Astrocyte of the cerebellum (primary cell): ENCODE data around the gene KRTAP12-1.

Experiments
- DNase-seq: peaks from one replicate; pipeline ENCODE4 v3.0.0-alpha.2; 2011; ENCODE audit warnings: low read depth
- H3K4me3 ChIP-seq: 2 replicates; pipeline ENCODE4 v1.5.1; 2011; ENCODE audit warnings: mild to moderate bottlenecking, low read depth, low read length, moderate library complexity
- in situ Hi-C: cut with HindIII; loops from 2 replicates; pipeline ENCODE4 v1.10.0; 2017; ENCODE audit warnings: low sequenced_read_pairs
- TF ChIP-seq, protein P1 (sequence below): IDR thresholded peaks from 2 replicates; pipeline ENCODE4 v1.5.1; 2012; ENCODE audit warnings: low read length, low read depth, moderate library complexity, mild to moderate bottlenecking; ENCODE audit errors: missing control alignments

Gene KRTAP12-1

DNA sequence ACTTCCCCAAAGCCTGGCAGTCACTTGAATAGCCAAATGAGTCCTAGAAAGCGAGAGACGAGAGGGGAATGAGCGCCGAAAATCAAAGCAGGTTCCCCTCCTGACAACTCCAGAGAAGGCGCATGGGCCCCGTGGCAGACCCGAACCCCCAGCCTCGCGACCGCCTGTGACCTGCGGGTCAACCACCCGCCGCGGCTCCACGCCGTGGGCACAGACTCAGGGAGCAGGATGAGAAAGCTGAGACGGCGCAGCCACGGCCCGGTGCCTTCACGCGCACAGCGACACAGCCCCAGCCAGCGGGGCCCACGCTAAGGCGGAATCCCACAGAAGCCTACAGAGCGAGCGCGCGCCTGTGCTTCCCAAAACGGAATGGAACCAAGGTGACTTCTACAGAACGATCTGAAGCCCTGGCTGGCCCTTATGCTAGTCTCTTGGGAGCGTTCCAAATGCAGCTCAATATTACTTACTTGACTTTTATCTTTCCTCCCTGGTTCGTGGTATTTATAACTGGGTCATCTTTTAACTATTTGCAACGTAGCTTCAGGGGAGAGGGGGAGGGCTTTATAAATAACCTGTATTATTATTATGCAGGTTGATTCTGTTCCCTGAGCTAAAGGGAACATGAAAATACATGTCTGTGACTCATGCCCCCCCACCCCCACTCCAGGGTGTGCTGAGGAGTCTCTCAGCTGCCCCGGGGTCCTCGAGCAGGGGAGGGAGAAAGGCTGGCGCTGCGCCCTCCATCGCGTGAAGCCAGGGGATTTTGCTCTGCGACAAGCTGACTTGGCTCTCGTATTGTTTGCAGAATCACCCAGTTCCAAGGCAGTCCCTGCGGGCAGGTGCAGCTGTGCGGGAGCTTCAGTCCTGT, 27.7 kb upstream of the KRTAP12-1 start:
- no peak for DNase-seq

DNA sequence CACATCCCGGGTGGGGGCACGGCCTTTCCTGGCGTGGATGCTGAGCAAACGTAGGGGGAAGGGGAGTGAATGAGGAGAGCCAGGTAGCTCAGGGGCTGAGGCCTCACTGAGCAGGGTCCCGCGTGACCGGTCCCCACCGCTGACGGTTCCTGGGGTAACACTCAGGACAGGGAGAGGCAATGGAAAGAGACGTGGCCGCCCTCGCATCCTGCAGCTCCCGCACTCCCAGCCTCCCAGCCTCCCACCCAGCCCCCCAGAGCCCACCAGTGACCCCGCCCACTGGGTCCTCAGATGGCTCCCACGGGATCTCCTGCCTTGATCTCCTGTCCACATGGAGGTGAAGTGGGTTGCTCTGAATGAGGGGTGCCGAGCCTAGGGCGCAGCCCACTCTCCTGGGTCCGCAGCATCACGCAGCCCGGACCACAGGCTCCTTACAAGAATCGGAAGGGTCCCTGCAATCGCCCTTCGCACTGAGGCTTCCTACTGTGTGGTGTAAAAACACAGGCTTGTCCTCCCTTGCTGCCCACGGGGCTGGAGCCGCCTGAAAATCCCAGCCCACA, 27.0 kb upstream of the KRTAP12-1 start:
- no peak for DNase-seq
- TF ChIP-seq, protein P1, sequence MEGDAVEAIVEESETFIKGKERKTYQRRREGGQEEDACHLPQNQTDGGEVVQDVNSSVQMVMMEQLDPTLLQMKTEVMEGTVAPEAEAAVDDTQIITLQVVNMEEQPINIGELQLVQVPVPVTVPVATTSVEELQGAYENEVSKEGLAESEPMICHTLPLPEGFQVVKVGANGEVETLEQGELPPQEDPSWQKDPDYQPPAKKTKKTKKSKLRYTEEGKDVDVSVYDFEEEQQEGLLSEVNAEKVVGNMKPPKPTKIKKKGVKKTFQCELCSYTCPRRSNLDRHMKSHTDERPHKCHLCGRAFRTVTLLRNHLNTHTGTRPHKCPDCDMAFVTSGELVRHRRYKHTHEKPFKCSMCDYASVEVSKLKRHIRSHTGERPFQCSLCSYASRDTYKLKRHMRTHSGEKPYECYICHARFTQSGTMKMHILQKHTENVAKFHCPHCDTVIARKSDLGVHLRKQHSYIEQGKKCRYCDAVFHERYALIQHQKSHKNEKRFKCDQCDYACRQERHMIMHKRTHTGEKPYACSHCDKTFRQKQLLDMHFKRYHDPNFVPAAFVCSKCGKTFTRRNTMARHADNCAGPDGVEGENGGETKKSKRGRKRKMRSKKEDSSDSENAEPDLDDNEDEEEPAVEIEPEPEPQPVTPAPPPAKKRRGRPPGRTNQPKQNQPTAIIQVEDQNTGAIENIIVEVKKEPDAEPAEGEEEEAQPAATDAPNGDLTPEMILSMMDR, result no peak
- in situ Hi-C loops, result no loop called here
- no peak overlapping the region for H3K4me3 ChIP-seq

More for the DNA sequence above, 27.7 kb upstream of the KRTAP12-1 start:
- TF ChIP-seq, protein P1, result no peak
- in situ Hi-C loops, result loop anchor here (10.0 kb wide), 1 partner anchor 365 kb away; no protein-coding TSS in a partner anchor
- no peak overlapping the region for H3K4me3 ChIP-seq

DNA sequence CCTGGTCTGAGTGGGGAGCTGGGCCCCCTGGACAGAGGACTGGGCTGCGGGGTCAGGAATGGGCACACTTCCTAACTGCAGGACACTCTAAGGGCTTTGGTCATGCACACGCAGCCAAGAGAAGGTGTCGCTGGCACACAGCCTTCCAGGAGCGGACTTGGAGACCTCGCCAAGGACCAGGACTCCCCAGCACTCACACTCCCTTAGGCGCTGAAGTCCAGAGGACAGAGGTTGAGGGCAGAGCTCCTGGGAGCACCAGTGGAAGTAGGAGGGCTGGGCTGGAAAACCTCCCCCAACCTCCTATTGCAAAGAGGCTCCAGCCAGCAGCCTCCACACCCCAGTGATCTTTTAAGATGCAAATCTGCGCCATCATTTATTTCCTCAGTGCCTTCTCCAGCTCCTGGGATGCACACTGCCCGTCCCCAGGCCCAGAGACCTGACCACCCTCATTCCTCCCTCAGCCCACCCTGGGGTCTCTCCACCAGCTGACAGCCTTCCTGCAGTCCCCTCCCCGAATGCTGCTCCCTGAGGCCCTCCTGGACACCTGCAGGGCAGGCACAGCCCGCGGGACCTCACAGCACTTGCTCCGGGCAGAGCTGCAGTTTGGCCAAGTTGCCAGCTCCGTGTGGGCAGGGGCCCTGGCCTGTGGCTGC, 26.4 kb upstream of the KRTAP12-1 start:
- H3K4me3 ChIP-seq, result no peak overlapping the region
- no peak for DNase-seq
- TF ChIP-seq, protein P1, result no peak
- in situ Hi-C loops, result no loop called here

DNA sequence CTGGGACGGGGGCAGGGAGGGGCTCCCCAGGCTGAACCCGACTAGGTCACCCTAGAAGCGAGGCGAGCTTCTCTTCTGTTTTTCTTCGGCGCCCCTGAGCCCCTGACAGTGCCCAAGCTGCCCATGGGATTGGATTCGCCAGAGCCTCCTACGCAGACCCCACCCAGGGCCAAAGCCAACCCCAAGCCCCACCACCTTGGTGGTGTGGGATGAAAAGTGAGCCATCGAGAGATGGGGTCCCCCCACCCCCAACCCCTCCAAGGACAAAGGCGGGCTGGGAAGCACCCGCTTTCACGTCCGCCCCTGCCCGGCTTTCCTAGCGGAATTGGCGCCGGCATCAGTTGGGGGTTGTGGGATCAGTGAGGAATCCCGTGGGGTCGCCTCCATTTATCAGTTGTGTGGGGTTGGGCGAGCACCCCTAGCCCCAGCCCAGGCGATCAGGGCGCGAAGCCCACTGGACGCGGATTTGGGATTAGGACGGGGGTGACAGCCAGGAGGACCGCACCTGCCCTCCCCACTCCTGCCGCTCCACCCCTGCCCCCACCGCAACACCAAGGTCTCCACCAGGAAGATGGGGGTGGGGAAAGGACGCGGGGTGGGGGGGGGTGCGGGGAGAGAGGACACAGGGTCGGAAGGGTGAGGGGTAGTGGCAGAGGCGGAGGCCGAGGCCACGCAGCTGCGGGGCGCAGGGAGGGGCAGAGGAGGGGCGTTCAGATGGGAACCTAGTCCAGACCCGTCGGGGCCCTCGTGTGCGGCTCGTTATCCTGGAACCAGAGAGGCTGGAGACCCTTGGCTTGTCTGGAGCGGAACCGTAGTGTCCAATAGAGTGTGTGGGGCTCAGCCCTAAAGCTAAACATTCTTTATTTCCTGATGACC, 25.0 kb upstream of the KRTAP12-1 start:
- no peak for DNase-seq
- no peak overlapping the region for H3K4me3 ChIP-seq
- TF ChIP-seq, protein P1, result no peak
- in situ Hi-C loops, result no loop called here

DNA sequence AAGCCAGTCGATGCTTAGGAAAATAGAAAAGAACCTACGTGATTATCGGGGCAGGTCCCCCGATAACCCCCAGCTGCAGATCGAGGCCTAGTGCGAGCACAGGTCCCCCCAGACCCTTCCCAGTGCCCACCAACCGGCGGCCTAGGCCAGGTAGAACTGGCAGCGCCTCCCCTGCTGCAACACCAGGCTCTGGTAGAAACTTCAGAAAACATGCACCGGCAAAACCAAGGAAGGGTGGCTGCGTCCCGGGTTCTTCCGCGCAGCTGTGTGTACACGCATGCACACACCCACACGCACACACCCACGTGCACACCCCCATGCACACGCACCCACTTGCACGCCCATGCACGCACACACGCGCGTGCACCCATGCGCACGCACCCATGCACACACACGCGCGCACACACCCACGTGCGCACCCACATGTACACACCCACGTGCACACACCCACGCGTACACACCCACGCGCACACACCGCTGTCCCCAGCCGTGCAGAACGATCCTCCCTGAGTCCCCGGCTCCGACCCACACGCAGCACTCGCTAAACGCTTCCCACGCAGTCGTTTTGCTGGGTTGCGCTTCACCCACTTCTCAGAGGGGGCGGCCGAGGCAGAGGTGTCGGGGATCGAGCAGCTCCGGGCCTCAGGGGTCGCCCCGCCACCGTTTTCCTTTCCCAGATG, 24.2 kb upstream of the KRTAP12-1 start:
- no peak for DNase-seq
- no peak overlapping the region for H3K4me3 ChIP-seq
- TF ChIP-seq, protein P1, result no peak
- in situ Hi-C loops, result no loop called here

GRCh38 chr21:44704636-44705001, 22.7 kb upstream of the KRTAP12-1 start:
- TF ChIP-seq, protein P1, result no peak
- no peak overlapping the region for H3K4me3 ChIP-seq
- in situ Hi-C loops, result no loop called here
- DNase-seq, result no peak
